GM12878 (cell line): Measurements from ENCODE around the gene CFAP61.

Experiments
- CBX5 ChIP-seq: sonication (generic); IDR thresholded peaks from 2 replicates; pipeline ENCODE4 v1.6.1; 2016; ENCODE audit warnings: low read depth, moderate library complexity, mild to moderate bottlenecking, inconsistent platforms
- CHD4 ChIP-seq: fragments of 200-600 bp; sonication (generic); IDR thresholded peaks from 2 replicates; pipeline ENCODE4 v1.6.1; 2016; ENCODE audit warnings: mild to moderate bottlenecking
- GABPA ChIP-seq: IDR thresholded peaks from 2 replicates; pipeline ENCODE4 v1.6.1; 2014; ENCODE audit warnings: antibody characterized with exemption, low read depth, mild to moderate bottlenecking, inconsistent platforms
- POLR2A ChIP-seq: IDR thresholded peaks from 2 replicates; pipeline ENCODE4 v1.6.1; 2011; ENCODE audit warnings: low read depth, mild to moderate bottlenecking, low read length
- RCOR1 ChIP-seq: conservative IDR thresholded peaks from 2 replicates; pipeline ENCODE4 v1.6.1; 2012; ENCODE audit warnings: low read depth, low read length, improper control_type of control experiment
- TCF7 ChIP-seq: IDR thresholded peaks from 2 replicates; pipeline ENCODE4 v1.6.1; 2014; ENCODE audit warnings: antibody characterized with exemption, borderline replicate concordance
- TF ChIP-seq, protein P1 (sequence below): fragments of 450-650 bp; IDR thresholded peaks from 2 replicates; pipeline ENCODE4 v1.6.1; 2017; ENCODE audit warnings: mild to moderate bottlenecking, low read depth, inconsistent platforms; ENCODE audit not compliant: poor library complexity, severe bottlenecking
- TF ChIP-seq, protein P2 (sequence below), 3 experiments: IDR thresholded peaks in 2 of 3; conservative IDR thresholded peaks in 1 of 3; 2 replicates each; pipeline ENCODE4 v1.5.1; 2011; ENCODE audit warnings: low read depth in 3 of 3, low read length in 3 of 3, mild to moderate bottlenecking in 3 of 3, control low read depth in 2 of 3, moderate library complexity in 2 of 3, inconsistent platforms in 1 of 3, mixed read lengths in 1 of 3; ENCODE audit not compliant: control insufficient read depth in 2 of 3, insufficient read depth in 1 of 3; ENCODE audit errors: extremely low read depth in 1 of 3

DNA sequence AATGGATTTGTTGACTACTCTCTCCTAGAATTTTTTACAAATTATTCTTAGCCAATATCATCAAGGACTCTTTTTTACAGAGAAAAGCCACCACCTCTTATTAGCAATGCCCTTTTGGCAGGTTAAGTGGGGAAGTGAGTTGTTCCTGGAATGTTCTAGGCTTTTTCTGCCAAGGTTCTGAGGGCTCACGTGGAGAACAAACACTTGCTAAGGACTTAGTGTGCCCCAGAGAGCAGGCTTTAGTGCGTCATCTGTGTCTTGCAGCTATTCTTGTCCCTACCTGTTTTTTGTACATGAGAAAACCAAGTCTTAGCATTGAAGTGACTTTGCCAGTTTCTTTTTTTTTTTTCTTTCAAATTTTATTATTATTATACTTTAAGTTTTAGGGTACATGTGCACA is 33.5 kb downstream of the CFAP61 start:
- TF ChIP-seq POLR2A (no peak), RCOR1 (no peak), GABPA (no peak), CHD4 (no peak), TCF7 (no peak), CBX5 (no peak)
- TF ChIP-seq, protein P1, sequence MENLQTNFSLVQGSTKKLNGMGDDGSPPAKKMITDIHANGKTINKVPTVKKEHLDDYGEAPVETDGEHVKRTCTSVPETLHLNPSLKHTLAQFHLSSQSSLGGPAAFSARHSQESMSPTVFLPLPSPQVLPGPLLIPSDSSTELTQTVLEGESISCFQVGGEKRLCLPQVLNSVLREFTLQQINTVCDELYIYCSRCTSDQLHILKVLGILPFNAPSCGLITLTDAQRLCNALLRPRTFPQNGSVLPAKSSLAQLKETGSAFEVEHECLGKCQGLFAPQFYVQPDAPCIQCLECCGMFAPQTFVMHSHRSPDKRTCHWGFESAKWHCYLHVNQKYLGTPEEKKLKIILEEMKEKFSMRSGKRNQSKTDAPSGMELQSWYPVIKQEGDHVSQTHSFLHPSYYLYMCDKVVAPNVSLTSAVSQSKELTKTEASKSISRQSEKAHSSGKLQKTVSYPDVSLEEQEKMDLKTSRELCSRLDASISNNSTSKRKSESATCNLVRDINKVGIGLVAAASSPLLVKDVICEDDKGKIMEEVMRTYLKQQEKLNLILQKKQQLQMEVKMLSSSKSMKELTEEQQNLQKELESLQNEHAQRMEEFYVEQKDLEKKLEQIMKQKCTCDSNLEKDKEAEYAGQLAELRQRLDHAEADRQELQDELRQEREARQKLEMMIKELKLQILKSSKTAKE, result no peak
- TF ChIP-seq, protein P2, sequence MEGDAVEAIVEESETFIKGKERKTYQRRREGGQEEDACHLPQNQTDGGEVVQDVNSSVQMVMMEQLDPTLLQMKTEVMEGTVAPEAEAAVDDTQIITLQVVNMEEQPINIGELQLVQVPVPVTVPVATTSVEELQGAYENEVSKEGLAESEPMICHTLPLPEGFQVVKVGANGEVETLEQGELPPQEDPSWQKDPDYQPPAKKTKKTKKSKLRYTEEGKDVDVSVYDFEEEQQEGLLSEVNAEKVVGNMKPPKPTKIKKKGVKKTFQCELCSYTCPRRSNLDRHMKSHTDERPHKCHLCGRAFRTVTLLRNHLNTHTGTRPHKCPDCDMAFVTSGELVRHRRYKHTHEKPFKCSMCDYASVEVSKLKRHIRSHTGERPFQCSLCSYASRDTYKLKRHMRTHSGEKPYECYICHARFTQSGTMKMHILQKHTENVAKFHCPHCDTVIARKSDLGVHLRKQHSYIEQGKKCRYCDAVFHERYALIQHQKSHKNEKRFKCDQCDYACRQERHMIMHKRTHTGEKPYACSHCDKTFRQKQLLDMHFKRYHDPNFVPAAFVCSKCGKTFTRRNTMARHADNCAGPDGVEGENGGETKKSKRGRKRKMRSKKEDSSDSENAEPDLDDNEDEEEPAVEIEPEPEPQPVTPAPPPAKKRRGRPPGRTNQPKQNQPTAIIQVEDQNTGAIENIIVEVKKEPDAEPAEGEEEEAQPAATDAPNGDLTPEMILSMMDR (IDR thresholded peaks at IDR 0.05 in 2 of 3, conservative IDR thresholded peaks at IDR 0.05 in 1 of 3; ENCODE audit: control insufficient read depth in 2 of 3, extremely low read depth in 1 of 3, insufficient read depth in 1 of 3, low read depth in 3 of 3, low read length in 3 of 3), result no peak
